GM23338 (cell line): Measurements from ENCODE around the gene AFAP1. TPM values are rescaled to one million over a fixed set of nuclear protein-coding genes. Genes with fewer than 3 reads are reported as not detected.

Experiments
- ATAC-seq: fragments of 200-7000 bp; cut with Tn5 transposase; 3 replicates; pipeline ENCODE4 v1.9.1; 2020
- DNase-seq: peaks from one replicate; pipeline ENCODE4 v3.0.0-alpha.2; 2015; ENCODE audit warnings: low spot score
- H2AFZ ChIP-seq: fragments of 200-600 bp; sonication (generic); 2 replicates; pipeline ENCODE4 v1.8.0; 2016; ENCODE audit warnings: antibody characterized with exemption, mild to moderate bottlenecking, moderate library complexity
- H3F3A ChIP-seq: fragments of 200-600 bp; sonication (generic); replicated peaks from 2 replicates; pipeline ENCODE4 v1.8.0; 2017; ENCODE audit warnings: antibody characterized with exemption, mixed run types, low read depth
- H3K27ac ChIP-seq: fragments of 200-600 bp; sonication (generic); 2 replicates; pipeline ENCODE4 v1.6.1; 2016; ENCODE audit warnings: low read depth
- H3K27me3 ChIP-seq: fragments of 200-600 bp; sonication (generic); 2 replicates; pipeline ENCODE4 v1.8.0; 2016; ENCODE audit warnings: mild to moderate bottlenecking, mixed run types, moderate library complexity; ENCODE audit not compliant: insufficient read depth
- H3K36me3 ChIP-seq: fragments of 200-600 bp; sonication (generic); 2 replicates; pipeline ENCODE4 v1.8.0; 2016; ENCODE audit warnings: mild to moderate bottlenecking; ENCODE audit not compliant: insufficient read depth
- H3K4me1 ChIP-seq: fragments of 200-600 bp; sonication (generic); 2 replicates; pipeline ENCODE4 v1.8.0; 2016; ENCODE audit warnings: mild to moderate bottlenecking, moderate library complexity; ENCODE audit not compliant: insufficient read depth
- H3K4me2 ChIP-seq: fragments of 200-600 bp; sonication (generic); 2 replicates; pipeline ENCODE4 v1.7.1; 2017; ENCODE audit warnings: mixed run types
- H3K4me3 ChIP-seq: fragments of 200-600 bp; sonication (generic); 2 replicates; pipeline ENCODE4 v1.6.1; 2016; ENCODE audit warnings: mixed run types
- H3K79me2 ChIP-seq: fragments of 200-600 bp; sonication (generic); replicated peaks from 2 replicates; pipeline ENCODE4 v1.8.0; 2017; ENCODE audit warnings: mild to moderate bottlenecking; ENCODE audit not compliant: insufficient read depth
- H3K9me2 ChIP-seq: fragments of 200-600 bp; sonication (generic); 2 replicates; pipeline ENCODE4 v1.8.0; 2017; ENCODE audit not compliant: insufficient read depth
- H4K20me1 ChIP-seq: fragments of 200-600 bp; sonication (generic); replicated peaks from 2 replicates; pipeline ENCODE4 v1.8.0; 2017; ENCODE audit warnings: mild to moderate bottlenecking; ENCODE audit not compliant: insufficient read depth
- H3K27ac Mint-ChIP-seq: 2 replicates; pipeline ENCODE4 v1.8.0; 2020; ENCODE audit warnings: inconsistent platforms, mild to moderate bottlenecking, moderate library complexity, mixed read lengths
- H3K27me3 Mint-ChIP-seq: 3 replicates; pipeline ENCODE4 v1.8.0; 2022; ENCODE audit warnings: low read depth, mild to moderate bottlenecking, moderate library complexity, mixed read lengths, inconsistent platforms; ENCODE audit not compliant: insufficient read depth, poor library complexity
- H3K36me3 Mint-ChIP-seq: 3 replicates; pipeline ENCODE4 v1.8.0; 2021; ENCODE audit warnings: low read depth, mild to moderate bottlenecking, inconsistent platforms, moderate library complexity, mixed read lengths
- H3K4me1 Mint-ChIP-seq: 3 replicates; pipeline ENCODE4 v1.8.0; 2020; ENCODE audit warnings: mild to moderate bottlenecking, inconsistent platforms, mixed read lengths
- H3K4me3 Mint-ChIP-seq: 3 replicates; pipeline ENCODE4 v1.8.0; 2021; ENCODE audit warnings: moderate library complexity, mild to moderate bottlenecking, inconsistent platforms, mixed read lengths
- H3K9me3 Mint-ChIP-seq: 3 replicates; pipeline ENCODE4 v1.8.0; 2020; ENCODE audit warnings: moderate library complexity, mild to moderate bottlenecking, inconsistent platforms, mixed read lengths
- CREB1 ChIP-seq: fragments of 250-450 bp; sonication (Bioruptor Pico); IDR thresholded peaks from 2 replicates; pipeline ENCODE4 v1.5.0; 2020; ENCODE audit warnings: low read depth, mild to moderate bottlenecking, moderate library complexity
- NANOG ChIP-seq: IDR thresholded peaks from 2 replicates; pipeline ENCODE4 v1.6.1; 2016; ENCODE audit warnings: antibody characterized with exemption, borderline replicate concordance
- STAT1 ChIP-seq: IDR thresholded peaks from one replicate; pipeline ENCODE4 v1.6.1; 2016; ENCODE audit warnings: antibody characterized with exemption; ENCODE audit not compliant: unreplicated experiment
- ZNF114 ChIP-seq: fragments of 250-450 bp; sonication (Bioruptor Pico); IDR thresholded peaks from 2 replicates; pipeline ENCODE4 v1.5.0; 2020; ENCODE audit warnings: mild to moderate bottlenecking, moderate library complexity
- polyA plus RNA-seq: library from polyadenylated mRNA; unstranded; fragments of >200 nt; fragmentation: Nextera tagmentation; extraction: Ambion mirVana; gene quantifications from 2 replicates; pipeline ENCODE4 v1.2.1, GENCODE V29; 2016
- total RNA-seq: library from RNA; depleted of rRNA; stranded (reverse); fragments of >200 nt; shearing (Covaris generic); gene quantifications from 2 replicates; pipeline ENCODE4 v1.2.3, GENCODE V29; 2014
- TF ChIP-seq, protein P1 (sequence below): IDR thresholded peaks from 2 replicates; pipeline ENCODE4 v1.6.1; 2016; ENCODE audit warnings: antibody characterized with exemption
- TF ChIP-seq, protein P2 (sequence below): fragments of 250-450 bp; sonication (Bioruptor Pico); IDR thresholded peaks from 2 replicates; pipeline ENCODE4 v1.5.0; 2020; ENCODE audit warnings: mild to moderate bottlenecking, moderate library complexity
- TF ChIP-seq, protein P3 (sequence below): IDR thresholded peaks from one replicate; pipeline ENCODE4 v1.6.1; 2018; ENCODE audit warnings: antibody characterized with exemption; ENCODE audit not compliant: unreplicated experiment

Gene AFAP1
- total and polyA plus RNA-seq, 2 experiments from 2014 or later, result 6.5 to 21.5 TPM

DNA sequence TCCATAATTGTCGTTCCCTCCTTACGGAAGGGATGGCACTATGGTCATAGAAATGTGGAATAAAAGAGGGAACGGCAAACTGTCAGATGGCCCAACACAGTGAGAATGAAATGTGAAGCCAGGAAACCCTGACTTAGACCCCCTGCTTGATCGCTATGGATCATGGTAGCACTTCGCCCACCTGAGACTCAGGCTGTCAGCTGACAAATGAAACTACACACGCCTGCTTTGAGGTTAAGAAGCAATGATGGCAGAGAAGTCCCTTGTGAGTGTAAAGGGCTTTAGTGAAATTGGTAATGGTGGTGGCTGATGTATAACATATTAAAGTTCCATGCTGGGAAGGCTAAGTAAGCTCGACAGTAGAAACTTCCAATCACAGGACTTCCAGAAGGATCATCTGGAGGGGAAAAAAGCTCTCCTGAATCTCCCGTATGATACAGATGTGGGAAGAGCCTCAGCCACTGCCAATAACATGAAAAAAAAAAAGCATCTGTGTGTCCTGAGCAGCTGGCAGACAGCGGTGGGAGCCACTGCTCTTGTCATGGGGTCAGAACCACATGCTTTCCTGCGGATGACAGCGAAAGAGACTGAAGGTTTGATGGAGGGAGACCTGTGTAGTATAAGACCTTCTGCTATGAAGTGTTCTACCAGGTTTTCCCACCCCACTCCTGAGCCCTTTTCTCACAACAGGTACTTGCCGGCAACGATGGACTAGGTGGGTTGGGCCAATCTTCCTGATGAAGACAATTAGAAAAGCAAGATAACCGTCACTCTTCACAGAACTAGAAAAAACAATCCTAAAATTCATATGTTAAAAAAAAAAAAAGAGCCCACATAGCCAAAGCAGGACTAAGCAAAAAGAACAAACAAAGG, 107.6 kb downstream of the AFAP1 start:
- Histone ChIP-seq H4K20me1 (no peaks in the 10 kb centered on the region), H3K79me2 (peaks cover 4% of the 10 kb centered on the region; the same call in 1 of the 2 replicates), H3K4me3 (no peak overlapping the region), H2AFZ (no peak overlapping the region), H3K4me1 (peaks cover 16% of the 10 kb centered on the region), H3K9me2 (no peaks in the 10 kb centered on the region), H3K36me3 (no peaks in the 10 kb centered on the region), H3K27ac (no peak overlapping the region), H3K4me2 (no peak overlapping the region), H3F3A (no peaks in the 10 kb centered on the region), H3K27me3 (no peaks in the 10 kb centered on the region)
- TF ChIP-seq NANOG, result no peak
- no peak for TF ChIP-seq ZNF114
- no peak for TF ChIP-seq CREB1
- TF ChIP-seq, protein P1, sequence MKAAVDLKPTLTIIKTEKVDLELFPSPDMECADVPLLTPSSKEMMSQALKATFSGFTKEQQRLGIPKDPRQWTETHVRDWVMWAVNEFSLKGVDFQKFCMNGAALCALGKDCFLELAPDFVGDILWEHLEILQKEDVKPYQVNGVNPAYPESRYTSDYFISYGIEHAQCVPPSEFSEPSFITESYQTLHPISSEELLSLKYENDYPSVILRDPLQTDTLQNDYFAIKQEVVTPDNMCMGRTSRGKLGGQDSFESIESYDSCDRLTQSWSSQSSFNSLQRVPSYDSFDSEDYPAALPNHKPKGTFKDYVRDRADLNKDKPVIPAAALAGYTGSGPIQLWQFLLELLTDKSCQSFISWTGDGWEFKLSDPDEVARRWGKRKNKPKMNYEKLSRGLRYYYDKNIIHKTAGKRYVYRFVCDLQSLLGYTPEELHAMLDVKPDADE, result no peak
- TF ChIP-seq, protein P2, sequence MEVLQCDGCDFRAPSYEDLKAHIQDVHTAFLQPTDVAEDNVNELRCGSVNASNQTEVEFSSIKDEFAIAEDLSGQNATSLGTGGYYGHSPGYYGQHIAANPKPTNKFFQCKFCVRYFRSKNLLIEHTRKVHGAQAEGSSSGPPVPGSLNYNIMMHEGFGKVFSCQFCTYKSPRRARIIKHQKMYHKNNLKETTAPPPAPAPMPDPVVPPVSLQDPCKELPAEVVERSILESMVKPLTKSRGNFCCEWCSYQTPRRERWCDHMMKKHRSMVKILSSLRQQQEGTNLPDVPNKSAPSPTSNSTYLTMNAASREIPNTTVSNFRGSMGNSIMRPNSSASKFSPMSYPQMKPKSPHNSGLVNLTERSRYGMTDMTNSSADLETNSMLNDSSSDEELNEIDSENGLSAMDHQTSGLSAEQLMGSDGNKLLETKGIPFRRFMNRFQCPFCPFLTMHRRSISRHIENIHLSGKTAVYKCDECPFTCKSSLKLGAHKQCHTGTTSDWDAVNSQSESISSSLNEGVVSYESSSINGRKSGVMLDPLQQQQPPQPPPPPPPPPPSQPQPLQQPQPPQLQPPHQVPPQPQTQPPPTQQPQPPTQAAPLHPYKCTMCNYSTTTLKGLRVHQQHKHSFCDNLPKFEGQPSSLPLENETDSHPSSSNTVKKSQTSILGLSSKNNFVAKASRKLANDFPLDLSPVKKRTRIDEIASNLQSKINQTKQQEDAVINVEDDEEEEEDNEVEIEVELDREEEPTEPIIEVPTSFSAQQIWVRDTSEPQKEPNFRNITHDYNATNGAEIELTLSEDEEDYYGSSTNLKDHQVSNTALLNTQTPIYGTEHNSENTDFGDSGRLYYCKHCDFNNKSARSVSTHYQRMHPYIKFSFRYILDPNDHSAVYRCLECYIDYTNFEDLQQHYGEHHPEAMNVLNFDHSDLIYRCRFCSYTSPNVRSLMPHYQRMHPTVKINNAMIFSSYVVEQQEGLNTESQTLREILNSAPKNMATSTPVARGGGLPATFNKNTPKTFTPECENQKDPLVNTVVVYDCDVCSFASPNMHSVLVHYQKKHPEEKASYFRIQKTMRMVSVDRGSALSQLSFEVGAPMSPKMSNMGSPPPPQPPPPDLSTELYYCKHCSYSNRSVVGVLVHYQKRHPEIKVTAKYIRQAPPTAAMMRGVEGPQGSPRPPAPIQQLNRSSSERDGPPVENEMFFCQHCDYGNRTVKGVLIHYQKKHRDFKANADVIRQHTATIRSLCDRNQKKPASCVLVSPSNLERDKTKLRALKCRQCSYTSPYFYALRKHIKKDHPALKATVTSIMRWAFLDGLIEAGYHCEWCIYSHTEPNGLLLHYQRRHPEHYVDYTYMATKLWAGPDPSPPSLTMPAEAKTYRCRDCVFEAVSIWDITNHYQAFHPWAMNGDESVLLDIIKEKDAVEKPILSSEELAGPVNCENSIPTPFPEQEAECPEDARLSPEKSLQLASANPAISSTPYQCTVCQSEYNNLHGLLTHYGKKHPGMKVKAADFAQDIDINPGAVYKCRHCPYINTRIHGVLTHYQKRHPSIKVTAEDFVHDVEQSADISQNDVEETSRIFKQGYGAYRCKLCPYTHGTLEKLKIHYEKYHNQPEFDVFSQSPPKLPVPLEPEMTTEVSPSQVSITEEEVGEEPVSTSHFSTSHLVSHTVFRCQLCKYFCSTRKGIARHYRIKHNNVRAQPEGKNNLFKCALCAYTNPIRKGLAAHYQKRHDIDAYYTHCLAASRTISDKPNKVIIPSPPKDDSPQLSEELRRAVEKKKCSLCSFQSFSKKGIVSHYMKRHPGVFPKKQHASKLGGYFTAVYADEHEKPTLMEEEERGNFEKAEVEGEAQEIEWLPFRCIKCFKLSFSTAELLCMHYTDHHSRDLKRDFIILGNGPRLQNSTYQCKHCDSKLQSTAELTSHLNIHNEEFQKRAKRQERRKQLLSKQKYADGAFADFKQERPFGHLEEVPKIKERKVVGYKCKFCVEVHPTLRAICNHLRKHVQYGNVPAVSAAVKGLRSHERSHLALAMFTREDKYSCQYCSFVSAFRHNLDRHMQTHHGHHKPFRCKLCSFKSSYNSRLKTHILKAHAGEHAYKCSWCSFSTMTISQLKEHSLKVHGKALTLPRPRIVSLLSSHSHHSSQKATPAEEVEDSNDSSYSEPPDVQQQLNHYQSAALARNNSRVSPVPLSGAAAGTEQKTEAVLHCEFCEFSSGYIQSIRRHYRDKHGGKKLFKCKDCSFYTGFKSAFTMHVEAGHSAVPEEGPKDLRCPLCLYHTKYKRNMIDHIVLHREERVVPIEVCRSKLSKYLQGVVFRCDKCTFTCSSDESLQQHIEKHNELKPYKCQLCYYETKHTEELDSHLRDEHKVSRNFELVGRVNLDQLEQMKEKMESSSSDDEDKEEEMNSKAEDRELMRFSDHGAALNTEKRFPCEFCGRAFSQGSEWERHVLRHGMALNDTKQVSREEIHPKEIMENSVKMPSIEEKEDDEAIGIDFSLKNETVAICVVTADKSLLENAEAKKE (CRISPR knock-in tag), result no peak
- no peak for TF ChIP-seq STAT1
- TF ChIP-seq, protein P3, sequence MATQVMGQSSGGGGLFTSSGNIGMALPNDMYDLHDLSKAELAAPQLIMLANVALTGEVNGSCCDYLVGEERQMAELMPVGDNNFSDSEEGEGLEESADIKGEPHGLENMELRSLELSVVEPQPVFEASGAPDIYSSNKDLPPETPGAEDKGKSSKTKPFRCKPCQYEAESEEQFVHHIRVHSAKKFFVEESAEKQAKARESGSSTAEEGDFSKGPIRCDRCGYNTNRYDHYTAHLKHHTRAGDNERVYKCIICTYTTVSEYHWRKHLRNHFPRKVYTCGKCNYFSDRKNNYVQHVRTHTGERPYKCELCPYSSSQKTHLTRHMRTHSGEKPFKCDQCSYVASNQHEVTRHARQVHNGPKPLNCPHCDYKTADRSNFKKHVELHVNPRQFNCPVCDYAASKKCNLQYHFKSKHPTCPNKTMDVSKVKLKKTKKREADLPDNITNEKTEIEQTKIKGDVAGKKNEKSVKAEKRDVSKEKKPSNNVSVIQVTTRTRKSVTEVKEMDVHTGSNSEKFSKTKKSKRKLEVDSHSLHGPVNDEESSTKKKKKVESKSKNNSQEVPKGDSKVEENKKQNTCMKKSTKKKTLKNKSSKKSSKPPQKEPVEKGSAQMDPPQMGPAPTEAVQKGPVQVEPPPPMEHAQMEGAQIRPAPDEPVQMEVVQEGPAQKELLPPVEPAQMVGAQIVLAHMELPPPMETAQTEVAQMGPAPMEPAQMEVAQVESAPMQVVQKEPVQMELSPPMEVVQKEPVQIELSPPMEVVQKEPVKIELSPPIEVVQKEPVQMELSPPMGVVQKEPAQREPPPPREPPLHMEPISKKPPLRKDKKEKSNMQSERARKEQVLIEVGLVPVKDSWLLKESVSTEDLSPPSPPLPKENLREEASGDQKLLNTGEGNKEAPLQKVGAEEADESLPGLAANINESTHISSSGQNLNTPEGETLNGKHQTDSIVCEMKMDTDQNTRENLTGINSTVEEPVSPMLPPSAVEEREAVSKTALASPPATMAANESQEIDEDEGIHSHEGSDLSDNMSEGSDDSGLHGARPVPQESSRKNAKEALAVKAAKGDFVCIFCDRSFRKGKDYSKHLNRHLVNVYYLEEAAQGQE, result no peak
- H3K4me3 Mint-ChIP-seq, result no peak overlapping the region
- DNase-seq, result no peak
- no peak for ATAC-seq
- H3K27me3 Mint-ChIP-seq, result peaks cover 5% of the 10 kb centered on the region
- peaks cover 18% of the 10 kb centered on the region for H3K4me1 Mint-ChIP-seq
- no peak overlapping the region for H3K27ac Mint-ChIP-seq
- H3K9me3 Mint-ChIP-seq, result peaks cover 2% of the 10 kb centered on the region; the same call in 2 of the 3 replicates
- H3K36me3 Mint-ChIP-seq, result peaks cover 49% of the 10 kb centered on the region
